SU-DHL-6 (cell line): Measurements from ENCODE around the gene C2orf92.

Experiments used
- CTCF ChIP-seq: fragments of 200-600 bp; sonication (generic); IDR thresholded peaks from one replicate; pipeline ENCODE4 v1.5.1; 2017; ENCODE audit warnings: antibody characterized with exemption, mild to moderate bottlenecking, low read length, moderate library complexity; ENCODE audit not compliant: insufficient read depth, poor library complexity, severe bottlenecking
- EZH2phosphoT487 ChIP-seq: fragments of 200-600 bp; sonication (generic), shearing (Covaris generic); conservative IDR thresholded peaks from 2 replicates; pipeline ENCODE4 v1.6.1; 2018; ENCODE audit warnings: mild to moderate bottlenecking, antibody characterized with exemption, low read length, moderate library complexity, mixed read lengths

- TF ChIP-seq CTCF: no peak
- TF ChIP-seq EZH2phosphoT487: no peak
Measured at GRCh38 chr2:97732436-97733340, 63.2 kb downstream of the C2orf92 start.
